Measurements from ENCODE around the gene KCMF1.

Gene KCMF1

DNA sequence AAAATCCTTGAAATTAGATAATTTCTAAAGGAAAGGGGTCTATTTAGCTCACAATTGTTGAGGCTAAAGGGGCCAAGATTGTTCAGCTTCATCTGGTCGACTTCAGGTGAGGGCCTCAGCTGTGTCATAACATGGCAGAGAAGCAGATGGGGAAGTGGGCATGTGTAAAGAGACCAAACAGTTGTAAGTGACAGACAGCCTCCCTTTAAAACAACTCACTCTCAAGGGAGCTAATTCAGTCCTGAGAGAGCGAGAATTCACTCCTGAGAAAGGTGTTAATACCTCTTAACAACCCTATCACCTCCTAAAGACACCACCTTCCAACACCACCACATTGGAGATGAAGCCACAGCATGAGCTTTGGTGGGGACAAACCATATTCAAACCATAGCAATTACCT is 62.4 kb downstream of the KCMF1 start:
- H3K4me3 ChIP-seq (ENCODE audit: low read depth, low read length) = no peak overlapping the region
- in situ Hi-C loops (cut with HindIII; ENCODE audit: low sequenced_read_pairs) = no loop called here
- DNase-seq (ENCODE audit: low read depth, low spot score) = no peak
- TF ChIP-seq, protein P1, sequence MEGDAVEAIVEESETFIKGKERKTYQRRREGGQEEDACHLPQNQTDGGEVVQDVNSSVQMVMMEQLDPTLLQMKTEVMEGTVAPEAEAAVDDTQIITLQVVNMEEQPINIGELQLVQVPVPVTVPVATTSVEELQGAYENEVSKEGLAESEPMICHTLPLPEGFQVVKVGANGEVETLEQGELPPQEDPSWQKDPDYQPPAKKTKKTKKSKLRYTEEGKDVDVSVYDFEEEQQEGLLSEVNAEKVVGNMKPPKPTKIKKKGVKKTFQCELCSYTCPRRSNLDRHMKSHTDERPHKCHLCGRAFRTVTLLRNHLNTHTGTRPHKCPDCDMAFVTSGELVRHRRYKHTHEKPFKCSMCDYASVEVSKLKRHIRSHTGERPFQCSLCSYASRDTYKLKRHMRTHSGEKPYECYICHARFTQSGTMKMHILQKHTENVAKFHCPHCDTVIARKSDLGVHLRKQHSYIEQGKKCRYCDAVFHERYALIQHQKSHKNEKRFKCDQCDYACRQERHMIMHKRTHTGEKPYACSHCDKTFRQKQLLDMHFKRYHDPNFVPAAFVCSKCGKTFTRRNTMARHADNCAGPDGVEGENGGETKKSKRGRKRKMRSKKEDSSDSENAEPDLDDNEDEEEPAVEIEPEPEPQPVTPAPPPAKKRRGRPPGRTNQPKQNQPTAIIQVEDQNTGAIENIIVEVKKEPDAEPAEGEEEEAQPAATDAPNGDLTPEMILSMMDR (IDR thresholded peaks at IDR 0.05; ENCODE audit: low read depth, low read length) = no peak

DNA sequence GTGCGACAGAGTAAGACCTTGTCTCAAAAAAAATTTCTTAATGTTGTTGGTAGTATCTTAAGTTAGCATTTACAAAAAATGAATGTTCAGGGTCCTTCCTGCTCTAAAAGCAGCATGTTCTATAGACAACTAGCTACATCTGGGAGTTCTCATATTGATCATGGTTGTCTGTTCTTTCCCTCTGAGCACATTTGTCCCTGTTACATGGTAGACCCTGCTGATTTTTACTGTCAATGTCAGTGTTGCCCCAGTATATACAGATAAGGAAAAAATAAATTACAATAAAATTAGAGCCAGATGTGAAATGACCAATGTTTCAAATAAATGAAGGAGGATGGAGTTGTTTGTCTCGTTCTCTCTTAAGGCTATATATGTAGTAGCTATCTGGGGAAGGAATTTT is 63.2 kb downstream of the KCMF1 start:
- H3K4me3 ChIP-seq (ENCODE audit: low read depth, low read length) = no peak overlapping the region
- in situ Hi-C loops (cut with HindIII; ENCODE audit: low sequenced_read_pairs) = no loop called here
- TF ChIP-seq, protein P1 (IDR thresholded peaks at IDR 0.05; ENCODE audit: low read depth, low read length) = no peak
- DNase-seq (ENCODE audit: low read depth, low spot score) = no peak

DNA sequence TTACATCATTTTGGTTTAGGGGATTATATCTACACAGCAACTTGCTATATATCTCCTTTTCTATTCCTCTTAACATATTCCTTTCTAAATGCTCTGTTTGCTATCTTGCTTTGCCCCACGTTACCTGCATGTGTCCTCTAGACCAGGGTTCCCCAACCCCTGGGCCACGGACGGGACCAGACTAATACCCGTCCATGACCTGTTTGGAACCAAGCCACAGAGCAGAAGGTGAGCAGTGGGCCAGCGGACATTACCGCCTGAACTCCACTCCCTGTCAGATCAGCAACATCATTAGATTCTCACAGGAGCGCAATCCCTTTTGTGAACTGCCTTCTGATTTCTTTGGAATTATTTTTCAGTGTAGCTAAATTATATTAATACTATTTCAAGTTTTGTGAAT is 66.7 kb downstream of the KCMF1 start:
- TF ChIP-seq, protein P1 (IDR thresholded peaks at IDR 0.05; ENCODE audit: low read depth, low read length) = no peak
- no peak for DNase-seq (ENCODE audit: low read depth, low spot score)
- in situ Hi-C loops (cut with HindIII; ENCODE audit: low sequenced_read_pairs) = no loop called here
- no peak overlapping the region for H3K4me3 ChIP-seq (ENCODE audit: low read depth, low read length)

DNA sequence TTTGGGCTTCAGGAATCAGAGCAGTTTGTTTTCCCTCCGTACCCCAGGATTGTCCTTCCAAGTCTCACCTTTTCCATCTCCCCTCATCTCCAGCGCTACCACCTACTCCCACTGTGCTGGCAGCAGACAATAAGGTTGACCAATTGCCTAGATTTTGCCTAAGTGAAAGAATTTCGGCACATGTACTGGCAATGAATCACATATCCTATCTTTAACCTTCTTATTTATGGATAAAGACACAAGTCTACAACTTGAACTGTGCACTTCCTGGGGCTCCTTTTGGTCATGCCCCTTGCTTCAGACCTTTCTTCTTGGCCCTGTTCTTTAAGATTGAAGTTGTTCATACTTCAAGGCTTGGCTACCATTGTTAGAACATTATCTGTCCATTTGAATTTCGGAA is 71.4 kb downstream of the KCMF1 start:
- TF ChIP-seq, protein P1 (IDR thresholded peaks at IDR 0.05; ENCODE audit: low read depth, low read length) = no peak
- in situ Hi-C loops (cut with HindIII; ENCODE audit: low sequenced_read_pairs) = no loop called here
- DNase-seq (ENCODE audit: low read depth, low spot score) = no peak

DNA sequence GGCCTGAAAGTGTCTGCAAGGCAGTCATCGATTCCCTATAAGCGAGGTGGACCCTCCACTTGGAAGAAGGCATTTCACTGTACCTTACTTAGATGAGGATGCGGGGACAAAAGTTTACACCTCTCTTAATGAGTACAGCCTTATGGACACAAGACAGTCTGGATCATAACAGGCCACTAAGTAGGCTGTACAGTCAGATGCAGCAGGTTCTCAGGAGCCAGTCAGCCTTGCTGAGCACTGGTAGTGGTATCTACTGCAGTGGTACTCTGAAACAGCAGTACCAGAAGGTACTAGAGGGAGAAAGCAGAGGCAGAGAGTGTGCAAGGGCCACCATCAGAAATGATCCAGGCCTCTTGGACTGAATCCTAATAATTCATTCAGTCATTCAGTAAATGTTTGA is 77.6 kb downstream of the KCMF1 start:
- H3K4me3 ChIP-seq (ENCODE audit: low read depth, low read length) = no peak overlapping the region
- no peak for DNase-seq (ENCODE audit: low read depth, low spot score)
- TF ChIP-seq, protein P1 (IDR thresholded peaks at IDR 0.05; ENCODE audit: low read depth, low read length) = no peak
- in situ Hi-C loops (cut with HindIII; ENCODE audit: low sequenced_read_pairs) = no loop called here

More for the DNA sequence above, 71.4 kb downstream of the KCMF1 start:
- no peak overlapping the region for H3K4me3 ChIP-seq (ENCODE audit: low read depth, low read length)

DNA sequence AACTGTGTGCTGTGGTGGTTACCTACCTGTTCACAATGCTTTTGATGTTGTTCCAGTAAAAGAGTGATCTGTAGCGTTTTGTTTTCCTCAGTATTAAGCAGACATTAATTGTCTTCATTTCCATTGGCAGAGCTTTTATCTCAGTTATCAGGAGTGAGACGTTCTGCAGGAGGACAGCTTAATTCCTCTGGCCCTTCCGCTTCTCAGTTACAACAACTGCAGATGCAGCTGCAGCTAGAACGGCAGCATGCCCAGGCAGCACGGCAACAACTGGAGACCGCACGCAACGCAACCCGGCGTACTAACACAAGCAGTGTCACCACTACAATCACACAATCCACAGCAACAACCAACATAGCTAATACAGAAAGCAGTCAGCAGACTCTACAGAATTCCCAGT is 78.3 kb downstream of the KCMF1 start:
- no peak overlapping the region for H3K4me3 ChIP-seq (ENCODE audit: low read depth, low read length)
- no peak for DNase-seq (ENCODE audit: low read depth, low spot score)
- TF ChIP-seq, protein P1 (IDR thresholded peaks at IDR 0.05; ENCODE audit: low read depth, low read length) = no peak
- in situ Hi-C loops (cut with HindIII; ENCODE audit: low sequenced_read_pairs) = no loop called here

DNA sequence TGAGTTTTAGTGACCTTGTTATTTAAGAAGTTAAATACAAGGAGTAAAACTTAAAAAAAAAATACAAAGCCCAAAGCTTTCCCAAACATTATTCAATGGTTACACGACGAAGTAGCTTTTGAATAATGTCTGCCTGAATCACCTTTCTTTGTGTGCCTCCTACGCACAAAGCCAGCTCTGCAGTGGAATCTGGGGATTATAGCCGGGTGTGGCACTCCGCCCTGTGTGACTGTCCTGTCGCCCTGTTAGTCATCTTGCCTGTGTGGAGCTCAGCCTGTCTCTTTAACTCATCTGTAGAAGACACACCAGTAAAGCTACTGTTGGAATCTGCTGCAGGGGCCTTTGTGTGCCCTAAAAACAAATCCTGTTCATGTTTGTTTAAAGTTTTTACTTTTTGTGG is 82.8 kb downstream of the KCMF1 start:
- no peak overlapping the region for H3K4me3 ChIP-seq (ENCODE audit: low read depth, low read length)
- in situ Hi-C loops (cut with HindIII; ENCODE audit: low sequenced_read_pairs) = no loop called here
- TF ChIP-seq, protein P1 (IDR thresholded peaks at IDR 0.05; ENCODE audit: low read depth, low read length) = no peak
- DNase-seq (ENCODE audit: low read depth, low spot score) = peak; percentile 20
